ENCODE results near the gene CNTN5.

CNTN5 gene

GRCh38 chr11:99522467-99523173 is 501.9 kb downstream of the CNTN5 start:
- peak; percentile 40 for DNase-seq

GRCh38 chr11:99531468-99531867 is 510.7 kb downstream of the CNTN5 start:
- no peak for DNase-seq

- peak; percentile 23 for DNase-seq
These were observed 514.1 kb downstream of the CNTN5 start for GRCh38 chr11:99534812-99535211.

- DNase-seq = no peak
These were observed 514.7 kb downstream of the CNTN5 start for GRCh38 chr11:99535406-99535805.

GRCh38 chr11:99535819-99536218 is 515.1 kb downstream of the CNTN5 start:
- DNase-seq = no peak

- no peak for DNase-seq
These were observed 516.9 kb downstream of the CNTN5 start for GRCh38 chr11:99537681-99538080.

- no peak for DNase-seq
These were observed 524.9 kb downstream of the CNTN5 start for GRCh38 chr11:99545616-99546015.

- DNase-seq = no peak
These were observed 527.5 kb downstream of the CNTN5 start for GRCh38 chr11:99548264-99548663.

GRCh38 chr11:99554232-99554903 is 533.6 kb downstream of the CNTN5 start:
- DNase-seq = no peak

GRCh38 chr11:99555486-99555885 is 534.7 kb downstream of the CNTN5 start:
- no peak for DNase-seq

- DNase-seq = no peak
These were observed 544.6 kb downstream of the CNTN5 start for GRCh38 chr11:99565333-99565732.

- no peak for DNase-seq
These were observed 546.7 kb downstream of the CNTN5 start for GRCh38 chr11:99567334-99567956.

- no peak for DNase-seq
These were observed 548.1 kb downstream of the CNTN5 start for GRCh38 chr11:99568808-99569207.

GRCh38 chr11:99571094-99571493 is 550.3 kb downstream of the CNTN5 start:
- DNase-seq = no peak

- no peak for DNase-seq
These were observed 564.1 kb downstream of the CNTN5 start for GRCh38 chr11:99584830-99585229.

GRCh38 chr11:99585606-99586005 is 564.9 kb downstream of the CNTN5 start:
- no peak for DNase-seq

GRCh38 chr11:99589771-99590170 is 569.0 kb downstream of the CNTN5 start:
- no peak for DNase-seq

GRCh38 chr11:99592266-99592665 is 571.5 kb downstream of the CNTN5 start:
- DNase-seq = no peak

GRCh38 chr11:99593197-99593596 is 572.4 kb downstream of the CNTN5 start:
- no peak for DNase-seq

- DNase-seq = no peak
These were observed 580.4 kb downstream of the CNTN5 start for GRCh38 chr11:99601179-99601578.

- DNase-seq = no peak
These were observed 593.6 kb downstream of the CNTN5 start for GRCh38 chr11:99614352-99614751.

- DNase-seq = no peak
These were observed 609.9 kb downstream of the CNTN5 start for GRCh38 chr11:99630629-99631028.

GRCh38 chr11:99631618-99632017 is 610.9 kb downstream of the CNTN5 start:
- DNase-seq = no peak

GRCh38 chr11:99632969-99633368 is 612.2 kb downstream of the CNTN5 start:
- no peak for DNase-seq
